ENCODE data around the gene PTTG1. TPM values are rescaled to one million over a fixed set of nuclear protein-coding genes. Genes with fewer than 3 reads are reported as not detected.

The PTTG1 gene
- polyA plus RNA-seq, 1 of the 3 experiments (the other 2 are of a cell fraction), result 279 TPM

- no peak for TF ChIP-seq REST (IDR thresholded peaks at IDR 0.05; ENCODE audit: low read depth, low read length)
- Histone ChIP-seq H3K4me3 (ENCODE audit: low read depth in 2 of 2, low read length in 1 of 2) (no peak overlapping the region), H3F3A (replicated peaks; ENCODE audit: insufficient read depth) (no peaks in the 10 kb centered on the region), H3K79me2 (ENCODE audit: insufficient read depth) (no peaks in the 10 kb centered on the region), H2AFZ (ENCODE audit: low read depth) (no peak overlapping the region), H3K36me3 (replicated peaks in 1 of 2; ENCODE audit: control insufficient read depth in 1 of 2, insufficient read depth in 2 of 2, low read length in 1 of 2) (no peaks in the 10 kb centered on the region), H3K27ac (ENCODE audit: low read depth in 2 of 2, low read length in 1 of 2) (no peak overlapping the region), H3K9me2 (no peaks in the 10 kb centered on the region), H3K27me3 (ENCODE audit: insufficient read depth) (no peaks in the 10 kb centered on the region), H3K4me2 (no peak overlapping the region), H3K4me1 (ENCODE audit: control insufficient read depth in 1 of 2, insufficient read depth in 2 of 2, low read depth in 1 of 2, low read length in 1 of 2) (no peaks in the 10 kb centered on the region), H3K9ac (no peak overlapping the region), H3K9me3 (no peaks in the 10 kb centered on the region), H4K20me1 (ENCODE audit: insufficient read depth) (no peaks in the 10 kb centered on the region)
- CTCF ChIA-PET, result no interaction called here
- POLR2A ChIA-PET, result no interaction called here
- no peak for DNase-seq
- 30% methylated on average over 1 of the region's 1 CpG for WGBS (ENCODE audit: low lambda C conversion rate)
Measured at GRCh38 chr5:160444407-160444806, 22.8 kb downstream of the PTTG1 start.

GRCh38 chr5:160445132-160445531 lies 23.5 kb downstream of the PTTG1 start:
- Histone ChIP-seq H3K4me3 (ENCODE audit: low read depth in 2 of 2, low read length in 1 of 2) (no peak overlapping the region), H4K20me1 (ENCODE audit: insufficient read depth) (no peaks in the 10 kb centered on the region), H3K9ac (no peak overlapping the region), H3K27me3 (ENCODE audit: insufficient read depth) (no peaks in the 10 kb centered on the region), H3K9me2 (no peaks in the 10 kb centered on the region), H2AFZ (ENCODE audit: low read depth) (no peak overlapping the region), H3K9me3 (no peaks in the 10 kb centered on the region), H3K4me2 (no peak overlapping the region), H3K4me1 (ENCODE audit: control insufficient read depth in 1 of 2, insufficient read depth in 2 of 2, low read depth in 1 of 2, low read length in 1 of 2) (no peaks in the 10 kb centered on the region), H3K27ac (ENCODE audit: low read depth in 2 of 2, low read length in 1 of 2) (no peak overlapping the region), H3F3A (replicated peaks; ENCODE audit: insufficient read depth) (no peaks in the 10 kb centered on the region), H3K36me3 (replicated peaks in 1 of 2; ENCODE audit: control insufficient read depth in 1 of 2, insufficient read depth in 2 of 2, low read length in 1 of 2) (no peaks in the 10 kb centered on the region), H3K79me2 (ENCODE audit: insufficient read depth) (no peaks in the 10 kb centered on the region)
- ChIA-PET POLR2A (no interaction called here), CTCF (no interaction called here)
- TF ChIP-seq, protein P1, sequence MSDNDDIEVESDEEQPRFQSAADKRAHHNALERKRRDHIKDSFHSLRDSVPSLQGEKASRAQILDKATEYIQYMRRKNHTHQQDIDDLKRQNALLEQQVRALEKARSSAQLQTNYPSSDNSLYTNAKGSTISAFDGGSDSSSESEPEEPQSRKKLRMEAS (IDR thresholded peaks at IDR 0.05; ENCODE audit: low read depth), result no peak
- no peak for TF ChIP-seq MEF2A (IDR thresholded peaks at IDR 0.05; ENCODE audit: borderline replicate concordance, low read depth)
- no peak for TF ChIP-seq YY1 (IDR thresholded peaks at IDR 0.05; ENCODE audit: low read depth)
- no peak for TF ChIP-seq SIN3A (IDR thresholded peaks at IDR 0.05; ENCODE audit: borderline replicate concordance, low read depth, low read length)
- no peak for TF ChIP-seq CTCF (IDR thresholded peaks at IDR 0.05)
- TF ChIP-seq GATA2 (CRISPR knock-in tag; IDR thresholded peaks at IDR 0.05), result no peak
- no peak for TF ChIP-seq NFIC (IDR thresholded peaks at IDR 0.05; ENCODE audit: borderline replicate concordance)
- TF ChIP-seq EP300 (IDR thresholded peaks at IDR 0.05; ENCODE audit: borderline replicate concordance in 1 of 2, low read depth in 1 of 2, low read length in 1 of 2), result no peak
- TF ChIP-seq CHD2 (IDR thresholded peaks at IDR 0.05; ENCODE audit: low read length, partially characterized antibody), result no peak
- TF ChIP-seq RXRA (IDR thresholded peaks at IDR 0.05; ENCODE audit: borderline replicate concordance, low read depth), result no peak
- no peak for TF ChIP-seq JUND (IDR thresholded peaks at IDR 0.05)
- no peak for TF ChIP-seq TCF12 (IDR thresholded peaks at IDR 0.05)
- no peak for TF ChIP-seq SMC3 (IDR thresholded peaks at IDR 0.05; ENCODE audit: low read depth, low read length)
- TF ChIP-seq IRF3 (IDR thresholded peaks at IDR 0.05; ENCODE audit: low read depth, low read length), result no peak
- no peak for TF ChIP-seq ELF1 (IDR thresholded peaks at IDR 0.05)
- TF ChIP-seq RAD21 (IDR thresholded peaks at IDR 0.05; ENCODE audit: low read length), result no peak
- TF ChIP-seq RCOR1 (IDR thresholded peaks at IDR 0.05; ENCODE audit: low read length), result no peak
- TF ChIP-seq ZBTB33 (IDR thresholded peaks at IDR 0.05; ENCODE audit: borderline replicate concordance, low read depth), result no peak
- no peak for TF ChIP-seq EZH2phosphoT487 (IDR thresholded peaks at IDR 0.05; ENCODE audit: borderline replicate concordance, low read depth)
- no peak for TF ChIP-seq RFX5 (IDR thresholded peaks at IDR 0.05; ENCODE audit: low read length)
- WGBS (ENCODE audit: low lambda C conversion rate), result 11% methylated on average over 1 of the region's 1 CpG
- no peak for DNase-seq

Measured in SK-N-SH (cell line).